Osteoblast (primary cell): Measurements from ENCODE around the gene UBE2S. TPM values are rescaled to one million over a fixed set of nuclear protein-coding genes. Genes with fewer than 3 reads are reported as not detected.

Experiments
- DNase-seq: peaks from one replicate; pipeline ENCODE4 v3.0.0; 2011; ENCODE audit warnings: low spot score, mixed read lengths; ENCODE audit not compliant: insufficient read length; ENCODE audit errors: missing footprints
- H2AFZ ChIP-seq: 2 replicates; pipeline ENCODE4 v1.6.0; 2011; ENCODE audit warnings: mild to moderate bottlenecking, low read length
- H3K27ac ChIP-seq: 2 replicates; pipeline ENCODE4 v1.5.1; 2011; ENCODE audit warnings: mild to moderate bottlenecking, low read depth, low read length, moderate library complexity
- H3K27me3 ChIP-seq: 2 replicates; pipeline ENCODE4 v1.6.0; 2012; ENCODE audit warnings: mild to moderate bottlenecking, control low read depth, inconsistent platforms, low read length, moderate library complexity; ENCODE audit not compliant: insufficient read depth
- H3K36me3 ChIP-seq: 2 replicates; pipeline ENCODE4 v1.5.1; 2011; ENCODE audit warnings: mild to moderate bottlenecking, low read length, control low read depth, moderate library complexity; ENCODE audit not compliant: insufficient read depth
- H3K4me1 ChIP-seq: 2 replicates; pipeline ENCODE4 v1.5.1; 2011; ENCODE audit warnings: mild to moderate bottlenecking, low read length, control low read depth, moderate library complexity; ENCODE audit not compliant: insufficient read depth
- H3K4me2 ChIP-seq: 2 replicates; pipeline ENCODE4 v1.6.0; 2011; ENCODE audit warnings: mild to moderate bottlenecking, low read length; ENCODE audit not compliant: insufficient read depth
- H3K4me3 ChIP-seq: fragments of 200-600 bp; sonication (generic); 3 replicates; pipeline ENCODE4 v1.5.1; 2012; ENCODE audit warnings: mild to moderate bottlenecking, low read length, inconsistent platforms; ENCODE audit not compliant: insufficient read depth
- H3K79me2 ChIP-seq: 2 replicates; pipeline ENCODE4 v1.6.0; 2012; ENCODE audit warnings: mild to moderate bottlenecking, low read length, control low read depth, inconsistent platforms; ENCODE audit not compliant: insufficient read depth
- H3K9me3 ChIP-seq: 2 replicates; pipeline ENCODE4 v1.5.1; 2011; ENCODE audit warnings: low read depth, low read length, control low read depth
- H4K20me1 ChIP-seq: 2 replicates; pipeline ENCODE4 v1.6.0; 2012; ENCODE audit warnings: mild to moderate bottlenecking, low read length, control low read depth; ENCODE audit not compliant: insufficient read depth
- total RNA-seq: library from RNA; depleted of rRNA; stranded (reverse); fragments of >200 nt; gene quantifications from 2 replicates; pipeline ENCODE4 v1.2.3, GENCODE V29; 2012
- TF ChIP-seq, protein P1 (sequence below): IDR thresholded peaks from 2 replicates; pipeline ENCODE4 v1.5.1; 2011; ENCODE audit warnings: mild to moderate bottlenecking, low read depth, low read length, moderate library complexity; ENCODE audit errors: extremely low read depth

Gene UBE2S
- total RNA-seq, 1 donor: 37.3 TPM

GRCh38 chr19:55370305-55370988 is 37.1 kb downstream of the UBE2S start, which contains the start of gene IL11:
Gene IL11 (minus strand): TSS chr19:55370463. CDS start chr19:55370310, 153 bp downstream.
- Histone ChIP-seq H3K4me3 (peak within 1 kb of the TSS; percentile 77), H4K20me1 (no peaks in the 10 kb centered on the region), H3K4me2 (peak within 1 kb of the TSS; percentile 79), H3K36me3 (peaks cover 6% of the 10 kb centered on the region), H3K27ac (peak within 1 kb of the TSS; percentile 51), H3K9me3 (no peaks in the 10 kb centered on the region), H3K4me1 (peaks cover 21% of the 10 kb centered on the region), H2AFZ (peak within 1 kb of the TSS; percentile 51), H3K79me2 (no peaks in the 10 kb centered on the region), H3K27me3 (no peaks in the 10 kb centered on the region)
- peak; percentile 100 for DNase-seq
- TF ChIP-seq, protein P1, sequence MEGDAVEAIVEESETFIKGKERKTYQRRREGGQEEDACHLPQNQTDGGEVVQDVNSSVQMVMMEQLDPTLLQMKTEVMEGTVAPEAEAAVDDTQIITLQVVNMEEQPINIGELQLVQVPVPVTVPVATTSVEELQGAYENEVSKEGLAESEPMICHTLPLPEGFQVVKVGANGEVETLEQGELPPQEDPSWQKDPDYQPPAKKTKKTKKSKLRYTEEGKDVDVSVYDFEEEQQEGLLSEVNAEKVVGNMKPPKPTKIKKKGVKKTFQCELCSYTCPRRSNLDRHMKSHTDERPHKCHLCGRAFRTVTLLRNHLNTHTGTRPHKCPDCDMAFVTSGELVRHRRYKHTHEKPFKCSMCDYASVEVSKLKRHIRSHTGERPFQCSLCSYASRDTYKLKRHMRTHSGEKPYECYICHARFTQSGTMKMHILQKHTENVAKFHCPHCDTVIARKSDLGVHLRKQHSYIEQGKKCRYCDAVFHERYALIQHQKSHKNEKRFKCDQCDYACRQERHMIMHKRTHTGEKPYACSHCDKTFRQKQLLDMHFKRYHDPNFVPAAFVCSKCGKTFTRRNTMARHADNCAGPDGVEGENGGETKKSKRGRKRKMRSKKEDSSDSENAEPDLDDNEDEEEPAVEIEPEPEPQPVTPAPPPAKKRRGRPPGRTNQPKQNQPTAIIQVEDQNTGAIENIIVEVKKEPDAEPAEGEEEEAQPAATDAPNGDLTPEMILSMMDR: no peak

DNA sequence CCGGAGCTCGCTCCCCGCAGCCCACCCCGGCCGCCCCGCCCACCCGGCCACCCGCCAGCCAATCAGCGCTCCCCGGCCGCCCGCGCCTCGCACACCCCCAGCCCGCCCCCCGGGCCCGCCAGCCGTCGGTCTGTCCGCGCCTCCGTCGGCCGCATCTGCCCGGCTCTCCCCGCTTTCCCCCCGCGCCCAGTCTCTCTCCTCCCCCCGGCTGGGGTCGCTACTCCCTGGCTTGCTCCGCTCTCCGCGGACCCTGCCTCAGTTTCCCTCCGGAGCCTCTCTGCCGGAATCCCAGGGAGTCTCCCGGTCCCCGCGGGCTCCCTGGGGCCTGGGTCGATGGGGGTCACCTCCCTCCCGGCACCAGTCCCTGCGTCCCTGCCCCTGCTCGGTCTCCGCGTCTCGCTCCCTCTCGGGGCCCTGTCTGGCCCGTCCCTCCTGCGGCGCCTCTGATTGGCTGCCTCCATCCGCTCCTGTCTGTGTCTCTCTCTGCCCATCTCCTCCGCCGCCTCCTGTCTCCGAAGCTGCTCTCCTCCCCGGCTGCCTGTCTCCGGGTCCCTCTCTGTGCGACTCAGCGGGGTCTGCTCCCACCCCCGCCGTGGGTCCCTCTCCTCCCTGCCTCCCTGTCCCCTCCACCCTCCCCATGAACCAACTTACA is 37.8 kb downstream of the UBE2S start:
- H3K4me1 ChIP-seq: peaks cover 21% of the 10 kb centered on the region
- peaks cover 6% of the 10 kb centered on the region for H3K36me3 ChIP-seq
- peak overlapping the region; percentile 77 for H3K4me3 ChIP-seq
- H3K27me3 ChIP-seq: no peaks in the 10 kb centered on the region
- DNase-seq: peak; percentile 100
- no peaks in the 10 kb centered on the region for H3K79me2 ChIP-seq
- H2AFZ ChIP-seq: peak overlapping the region; percentile 51
- H4K20me1 ChIP-seq: no peaks in the 10 kb centered on the region
- H3K27ac ChIP-seq: peak overlapping the region; percentile 51
- H3K9me3 ChIP-seq: no peaks in the 10 kb centered on the region
- TF ChIP-seq, protein P1: no peak
- peak overlapping the region; percentile 79 for H3K4me2 ChIP-seq

GRCh38 chr19:55368701-55369563 is 38.7 kb downstream of the UBE2S start:
- no peaks in the 10 kb centered on the region for H4K20me1 ChIP-seq
- H2AFZ ChIP-seq: peak overlapping the region; percentile 15
- peak overlapping the region; percentile 67 for H3K4me2 ChIP-seq
- H3K4me3 ChIP-seq: peak overlapping the region; percentile 69
- no peaks in the 10 kb centered on the region for H3K27me3 ChIP-seq
- TF ChIP-seq, protein P1: no peak
- H3K79me2 ChIP-seq: no peaks in the 10 kb centered on the region
- H3K27ac ChIP-seq: peak overlapping the region; percentile 28
- DNase-seq: peak; percentile 100
- peaks cover 6% of the 10 kb centered on the region for H3K36me3 ChIP-seq
- H3K4me1 ChIP-seq: peaks cover 15% of the 10 kb centered on the region
- no peaks in the 10 kb centered on the region for H3K9me3 ChIP-seq
